NCI-H146 (cell line): ENCODE data around the gene DCTN3.
A peak's percentile ranks its signal among the peaks of the same experiment; 100 is the strongest.

Experiments used
- DNase-seq: peaks from one replicate; lab custom pipeline; 2025; lab: John Stamatoyannopoulos, UW

The DCTN3 gene

GRCh38 chr9:34623374-34624235 lies 3.3 kb upstream of the DCTN3 start:
- no peak for DNase-seq

- DNase-seq, result no peak
Measured at GRCh38 chr9:34615132-34615531, 5.2 kb downstream of the DCTN3 start.

GRCh38 chr9:34612788-34613390 lies 7.4 kb downstream of the DCTN3 start:
- peak; percentile 86 for DNase-seq

GRCh38 chr9:34611811-34612787 lies 8.2 kb downstream of the DCTN3 start, which contains the start of gene RPP25L:
RPP25L (minus strand) TSS chr9:34612097; CDS start chr9:34611296, 801 bp downstream.
- peak; percentile 89 for DNase-seq

- DNase-seq, result no peak
Measured at GRCh38 chr9:34611251-34611810, 9.0 kb downstream of the DCTN3 start.

- no peak for DNase-seq
Measured at GRCh38 chr9:34610434-34611206, 9.7 kb downstream of the DCTN3 start.

GRCh38 chr9:34607331-34607730 lies 13.0 kb downstream of the DCTN3 start:
- DNase-seq, result no peak

GRCh38 chr9:34606905-34607304 lies 13.4 kb downstream of the DCTN3 start:
- peak; percentile 42 for DNase-seq

- DNase-seq, result no peak
Measured at GRCh38 chr9:34606190-34606589, 14.1 kb downstream of the DCTN3 start.

- peak; percentile 74 for DNase-seq
Measured at GRCh38 chr9:34603610-34604231, 16.6 kb downstream of the DCTN3 start.

GRCh38 chr9:34601937-34602573 lies 18.2 kb downstream of the DCTN3 start:
- no peak for DNase-seq

- DNase-seq, result no peak
Measured at GRCh38 chr9:34600908-34601307, 19.4 kb downstream of the DCTN3 start.

- no peak for DNase-seq
Measured at GRCh38 chr9:34599546-34599945, 20.7 kb downstream of the DCTN3 start.

- DNase-seq, result no peak
Measured at GRCh38 chr9:34594177-34594576, 26.1 kb downstream of the DCTN3 start.

GRCh38 chr9:34592895-34593601 lies 27.2 kb downstream of the DCTN3 start:
- peak; percentile 46 for DNase-seq

GRCh38 chr9:34591917-34592866 lies 28.1 kb downstream of the DCTN3 start:
- DNase-seq, result no peak

- peak; percentile 83 for DNase-seq
Measured at GRCh38 chr9:34591248-34591916, 28.9 kb downstream of the DCTN3 start.
